Measurements from ENCODE around the gene MERTK. TPM values are rescaled to one million over a fixed set of nuclear protein-coding genes. Genes with fewer than 3 reads are reported as not detected.

MERTK gene
- total and polyA plus RNA-seq, 2 donors (not counting 1 experiment from before 2014, with no cell fraction given): 0.04 to 0.34 TPM

GRCh38 chr2:111883661-111884591 is 14.5 kb upstream of the MERTK start, which contains the start of gene ANAPC1:
Gene ANAPC1, minus strand, starts transcription at chr2:111884193. Its CDS starts 3,368 bp downstream, at chr2:111880825.
- peak within 1 kb of the TSS; percentile 97 for H3K4me2 ChIP-seq (replicated peaks; ENCODE audit: low read depth, low read length, poor library complexity, severe bottlenecking)
- no peaks in the 10 kb centered on the region for H4K20me1 ChIP-seq (ENCODE audit: control insufficient read depth, insufficient read depth, low read length, poor library complexity, severe bottlenecking)
- H3K9me3 ChIP-seq (ENCODE audit: control extremely low read depth in 1 of 3, control insufficient read depth in 2 of 3, insufficient read depth in 1 of 3, low read length in 2 of 3): no peaks in the 10 kb centered on the region
- peaks cover 10 to 18% of the 10 kb centered on the region in 2 donors for H3K4me1 ChIP-seq (ENCODE audit: control insufficient read depth in 2 of 2, insufficient read depth in 2 of 2, low read length in 2 of 2)
- H3K9me3 Mint-ChIP-seq (ENCODE audit: insufficient read depth): no peaks in the 10 kb centered on the region
- H3K4me1 Mint-ChIP-seq: peaks cover 12% of the 10 kb centered on the region
- H3K4me3 Mint-ChIP-seq: peak within 1 kb of the TSS; percentile 95
- H3K79me2 ChIP-seq (ENCODE audit: control insufficient read depth, insufficient read depth, low read length): no peaks in the 10 kb centered on the region
- peak within 1 kb of the TSS; percentile 98 for H3K27ac Mint-ChIP-seq
- peak; percentile 92 for DNase-seq
- TF ChIP-seq, protein P1, sequence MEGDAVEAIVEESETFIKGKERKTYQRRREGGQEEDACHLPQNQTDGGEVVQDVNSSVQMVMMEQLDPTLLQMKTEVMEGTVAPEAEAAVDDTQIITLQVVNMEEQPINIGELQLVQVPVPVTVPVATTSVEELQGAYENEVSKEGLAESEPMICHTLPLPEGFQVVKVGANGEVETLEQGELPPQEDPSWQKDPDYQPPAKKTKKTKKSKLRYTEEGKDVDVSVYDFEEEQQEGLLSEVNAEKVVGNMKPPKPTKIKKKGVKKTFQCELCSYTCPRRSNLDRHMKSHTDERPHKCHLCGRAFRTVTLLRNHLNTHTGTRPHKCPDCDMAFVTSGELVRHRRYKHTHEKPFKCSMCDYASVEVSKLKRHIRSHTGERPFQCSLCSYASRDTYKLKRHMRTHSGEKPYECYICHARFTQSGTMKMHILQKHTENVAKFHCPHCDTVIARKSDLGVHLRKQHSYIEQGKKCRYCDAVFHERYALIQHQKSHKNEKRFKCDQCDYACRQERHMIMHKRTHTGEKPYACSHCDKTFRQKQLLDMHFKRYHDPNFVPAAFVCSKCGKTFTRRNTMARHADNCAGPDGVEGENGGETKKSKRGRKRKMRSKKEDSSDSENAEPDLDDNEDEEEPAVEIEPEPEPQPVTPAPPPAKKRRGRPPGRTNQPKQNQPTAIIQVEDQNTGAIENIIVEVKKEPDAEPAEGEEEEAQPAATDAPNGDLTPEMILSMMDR (IDR thresholded peaks at IDR 0.05): no peak
- TF ChIP-seq EZH2 (IDR thresholded peaks at IDR 0.05; ENCODE audit: borderline replicate concordance, insufficient read depth, low read depth, low read length, poor library complexity, severe bottlenecking): no peak
- H3K27me3 ChIP-seq (replicated peaks in 1 of 4; ENCODE audit: control extremely low read depth in 1 of 4, control insufficient read depth in 3 of 4, insufficient read depth in 4 of 4, low read length in 3 of 4): no peaks in the 10 kb centered on the region
- POLR2A ChIA-PET: interaction anchor here (1.8 kb wide), 1 partner anchor 171 kb away, joined by 10 read pairs; the partner anchor contains the start of gene TMEM87B
- intact Hi-C loops (cut with micrococcal nuclease): loop anchor here (1.0 to 10.0 kb wide), 5 partner anchors 170 to 1209 kb away; partner anchors contain the start of genes BUB1, CHCHD5, TTL and ZC3H6
- H3K27ac ChIP-seq (ENCODE audit: low read length in 2 of 2): peak within 1 kb of the TSS; percentile 84 to 93
- peak; percentile 93 for ATAC-seq (ENCODE audit: low read depth)
- under 1% methylated on average over 68 of the region's 73 CpGs for WGBS (ENCODE audit: insufficient coverage)
- H3K9ac ChIP-seq (ENCODE audit: low read length): peak within 1 kb of the TSS; percentile 99
- peak within 1 kb of the TSS; percentile 100 for H2AFZ ChIP-seq (ENCODE audit: insufficient read depth, low read depth, low read length, poor library complexity, severe bottlenecking)
- CTCF ChIA-PET: interaction anchor here (1.0 to 1.6 kb wide), 4 partner anchors 14 to 166 kb away, joined by 3 to 7 read pairs (median 3); no protein-coding TSS in a partner anchor
- peak within 1 kb of the TSS; percentile 50 to 94 (median 92) for H3K4me3 ChIP-seq (ENCODE audit: control extremely low read depth in 1 of 5, extremely low read depth in 1 of 5, insufficient read depth in 1 of 5, low read depth in 2 of 5, low read length in 4 of 5)
- H3K27me3 Mint-ChIP-seq: no peaks in the 10 kb centered on the region
- H3K36me3 ChIP-seq (replicated peaks in 1 of 2; ENCODE audit: control extremely low read depth in 1 of 2, control insufficient read depth in 1 of 2, extremely low read depth in 1 of 2, insufficient read depth in 2 of 2, low read length in 1 of 2): peaks cover 0 to 3% of the 10 kb centered on the region in 2 experiments
